ENCODE results near the gene MTSS2.

DNA sequence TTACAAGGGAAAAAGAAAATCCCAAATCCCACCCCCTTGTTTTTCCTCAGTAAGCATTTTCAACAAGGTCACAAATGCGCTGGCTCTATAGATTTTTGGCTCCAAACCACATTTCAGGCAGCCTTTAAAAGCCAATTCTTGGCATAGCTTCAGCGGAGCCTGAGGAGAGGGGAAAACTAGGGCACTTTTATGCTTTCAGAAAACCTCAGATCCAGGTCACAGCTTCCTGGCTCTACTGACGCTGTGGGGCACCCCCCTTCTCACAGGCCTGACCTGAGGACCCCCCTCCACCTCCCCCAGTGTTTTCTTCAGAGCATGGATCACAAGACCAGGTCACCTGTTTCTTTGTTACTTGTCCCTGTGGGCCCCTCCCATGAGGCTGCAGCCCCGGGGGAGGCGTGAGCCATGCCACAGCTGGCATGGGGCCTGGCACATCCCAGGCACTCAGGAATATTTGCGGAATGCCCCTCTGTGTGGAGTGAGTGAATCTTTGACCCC is 30.1 kb upstream of the MTSS2 start:
- TF ChIP-seq, protein P1, sequence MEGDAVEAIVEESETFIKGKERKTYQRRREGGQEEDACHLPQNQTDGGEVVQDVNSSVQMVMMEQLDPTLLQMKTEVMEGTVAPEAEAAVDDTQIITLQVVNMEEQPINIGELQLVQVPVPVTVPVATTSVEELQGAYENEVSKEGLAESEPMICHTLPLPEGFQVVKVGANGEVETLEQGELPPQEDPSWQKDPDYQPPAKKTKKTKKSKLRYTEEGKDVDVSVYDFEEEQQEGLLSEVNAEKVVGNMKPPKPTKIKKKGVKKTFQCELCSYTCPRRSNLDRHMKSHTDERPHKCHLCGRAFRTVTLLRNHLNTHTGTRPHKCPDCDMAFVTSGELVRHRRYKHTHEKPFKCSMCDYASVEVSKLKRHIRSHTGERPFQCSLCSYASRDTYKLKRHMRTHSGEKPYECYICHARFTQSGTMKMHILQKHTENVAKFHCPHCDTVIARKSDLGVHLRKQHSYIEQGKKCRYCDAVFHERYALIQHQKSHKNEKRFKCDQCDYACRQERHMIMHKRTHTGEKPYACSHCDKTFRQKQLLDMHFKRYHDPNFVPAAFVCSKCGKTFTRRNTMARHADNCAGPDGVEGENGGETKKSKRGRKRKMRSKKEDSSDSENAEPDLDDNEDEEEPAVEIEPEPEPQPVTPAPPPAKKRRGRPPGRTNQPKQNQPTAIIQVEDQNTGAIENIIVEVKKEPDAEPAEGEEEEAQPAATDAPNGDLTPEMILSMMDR (IDR thresholded peaks at IDR 0.05; ENCODE audit: low read depth, low read length): no peak
- TF ChIP-seq EZH2phosphoT487 (IDR thresholded peaks at IDR 0.05; ENCODE audit: low read depth): no peak

Measured in OCI-LY3 (cell line).